GM23338 (cell line): ENCODE measurements around the gene OPN1SW. TPM values are rescaled to one million over a fixed set of nuclear protein-coding genes. Genes with fewer than 3 reads are reported as not detected.

Experiments used
- ATAC-seq: fragments of 200-7000 bp; cut with Tn5 transposase; 3 replicates; pipeline ENCODE4 v1.9.1; 2020
- DNase-seq: peaks from one replicate; pipeline ENCODE4 v3.0.0-alpha.2; 2015; ENCODE audit warnings: low spot score
- H2AFZ ChIP-seq: fragments of 200-600 bp; sonication (generic); 2 replicates; pipeline ENCODE4 v1.8.0; 2016; ENCODE audit warnings: antibody characterized with exemption, mild to moderate bottlenecking, moderate library complexity
- H3F3A ChIP-seq: fragments of 200-600 bp; sonication (generic); replicated peaks from 2 replicates; pipeline ENCODE4 v1.8.0; 2017; ENCODE audit warnings: antibody characterized with exemption, mixed run types, low read depth
- H3K27ac ChIP-seq: fragments of 200-600 bp; sonication (generic); 2 replicates; pipeline ENCODE4 v1.6.1; 2016; ENCODE audit warnings: low read depth
- H3K27me3 ChIP-seq: fragments of 200-600 bp; sonication (generic); 2 replicates; pipeline ENCODE4 v1.8.0; 2016; ENCODE audit warnings: mild to moderate bottlenecking, mixed run types, moderate library complexity; ENCODE audit not compliant: insufficient read depth
- H3K36me3 ChIP-seq: fragments of 200-600 bp; sonication (generic); 2 replicates; pipeline ENCODE4 v1.8.0; 2016; ENCODE audit warnings: mild to moderate bottlenecking; ENCODE audit not compliant: insufficient read depth
- H3K4me1 ChIP-seq: fragments of 200-600 bp; sonication (generic); 2 replicates; pipeline ENCODE4 v1.8.0; 2016; ENCODE audit warnings: mild to moderate bottlenecking, moderate library complexity; ENCODE audit not compliant: insufficient read depth
- H3K4me2 ChIP-seq: fragments of 200-600 bp; sonication (generic); 2 replicates; pipeline ENCODE4 v1.7.1; 2017; ENCODE audit warnings: mixed run types
- H3K4me3 ChIP-seq: fragments of 200-600 bp; sonication (generic); 2 replicates; pipeline ENCODE4 v1.6.1; 2016; ENCODE audit warnings: mixed run types
- H3K79me2 ChIP-seq: fragments of 200-600 bp; sonication (generic); replicated peaks from 2 replicates; pipeline ENCODE4 v1.8.0; 2017; ENCODE audit warnings: mild to moderate bottlenecking; ENCODE audit not compliant: insufficient read depth
- H3K9me2 ChIP-seq: fragments of 200-600 bp; sonication (generic); 2 replicates; pipeline ENCODE4 v1.8.0; 2017; ENCODE audit not compliant: insufficient read depth
- H4K20me1 ChIP-seq: fragments of 200-600 bp; sonication (generic); replicated peaks from 2 replicates; pipeline ENCODE4 v1.8.0; 2017; ENCODE audit warnings: mild to moderate bottlenecking; ENCODE audit not compliant: insufficient read depth
- H3K27ac Mint-ChIP-seq: 2 replicates; pipeline ENCODE4 v1.8.0; 2020; ENCODE audit warnings: inconsistent platforms, mild to moderate bottlenecking, moderate library complexity, mixed read lengths
- H3K27me3 Mint-ChIP-seq: 3 replicates; pipeline ENCODE4 v1.8.0; 2022; ENCODE audit warnings: low read depth, mild to moderate bottlenecking, moderate library complexity, mixed read lengths, inconsistent platforms; ENCODE audit not compliant: insufficient read depth, poor library complexity
- H3K36me3 Mint-ChIP-seq: 3 replicates; pipeline ENCODE4 v1.8.0; 2021; ENCODE audit warnings: low read depth, mild to moderate bottlenecking, inconsistent platforms, moderate library complexity, mixed read lengths
- H3K4me1 Mint-ChIP-seq: 3 replicates; pipeline ENCODE4 v1.8.0; 2020; ENCODE audit warnings: mild to moderate bottlenecking, inconsistent platforms, mixed read lengths
- H3K4me3 Mint-ChIP-seq: 3 replicates; pipeline ENCODE4 v1.8.0; 2021; ENCODE audit warnings: moderate library complexity, mild to moderate bottlenecking, inconsistent platforms, mixed read lengths
- H3K9me3 Mint-ChIP-seq: 3 replicates; pipeline ENCODE4 v1.8.0; 2020; ENCODE audit warnings: moderate library complexity, mild to moderate bottlenecking, inconsistent platforms, mixed read lengths
- CREB1 ChIP-seq: fragments of 250-450 bp; sonication (Bioruptor Pico); IDR thresholded peaks from 2 replicates; pipeline ENCODE4 v1.5.0; 2020; ENCODE audit warnings: low read depth, mild to moderate bottlenecking, moderate library complexity
- CTCF ChIP-seq, 2 experiments: fragments of 200-600 bp in 1 of 2; sonication (generic) in 1 of 2; conservative IDR thresholded peaks; 2 replicates each; pipeline versions ENCODE4 v1.5.1 to v1.6.1; 2016 to 2017; ENCODE audit warnings: antibody characterized with exemption in 2 of 2, low read depth in 2 of 2, mild to moderate bottlenecking in 2 of 2, moderate library complexity in 1 of 2
- EZH2 ChIP-seq: fragments of 200-600 bp; sonication (generic); IDR thresholded peaks from one replicate; pipeline ENCODE4 v1.8.0; 2017; ENCODE audit warnings: antibody characterized with exemption, mild to moderate bottlenecking, low read depth; ENCODE audit not compliant: unreplicated experiment
- REST ChIP-seq: IDR thresholded peaks from one replicate; pipeline ENCODE4 v1.6.1; 2018; ENCODE audit warnings: antibody characterized with exemption; ENCODE audit not compliant: unreplicated experiment
- STAT1 ChIP-seq: IDR thresholded peaks from one replicate; pipeline ENCODE4 v1.6.1; 2016; ENCODE audit warnings: antibody characterized with exemption; ENCODE audit not compliant: unreplicated experiment
- ZNF114 ChIP-seq: fragments of 250-450 bp; sonication (Bioruptor Pico); IDR thresholded peaks from 2 replicates; pipeline ENCODE4 v1.5.0; 2020; ENCODE audit warnings: mild to moderate bottlenecking, moderate library complexity
- ZNF462 ChIP-seq: fragments of 250-450 bp; sonication (Bioruptor Pico); IDR thresholded peaks from 2 replicates; pipeline ENCODE4 v1.5.0; 2020; ENCODE audit warnings: mild to moderate bottlenecking, moderate library complexity
- polyA plus RNA-seq: library from polyadenylated mRNA; unstranded; fragments of >200 nt; fragmentation: Nextera tagmentation; extraction: Ambion mirVana; gene quantifications from 2 replicates; pipeline ENCODE4 v1.2.1, GENCODE V29; 2016
- total RNA-seq: library from RNA; depleted of rRNA; stranded (reverse); fragments of >200 nt; shearing (Covaris generic); gene quantifications from 2 replicates; pipeline ENCODE4 v1.2.3, GENCODE V29; 2014

The OPN1SW gene
- total and polyA plus RNA-seq, 2 experiments from 2014 or later = 0.50 TPM; not detected in 1

DNA sequence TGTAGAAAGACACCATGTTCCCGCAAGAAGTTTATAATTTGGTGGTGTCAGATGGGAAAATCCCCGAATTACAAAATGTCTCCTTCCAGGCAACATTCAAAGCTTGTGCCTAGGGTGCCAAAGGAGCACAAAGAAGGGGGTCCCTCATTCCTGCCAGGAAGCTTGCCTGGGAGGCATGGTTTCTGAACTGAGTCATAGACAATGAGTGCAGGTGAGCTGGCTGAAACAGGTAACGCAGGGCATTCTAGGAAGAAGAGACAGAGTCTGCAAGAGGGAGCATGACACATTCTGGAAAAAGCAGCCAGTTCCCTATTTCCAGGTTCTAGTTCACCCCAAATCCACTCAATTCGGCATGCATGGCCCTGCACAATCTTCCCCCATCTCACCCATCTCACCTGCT is 48.4 kb downstream of the OPN1SW start:
- H3K4me3 Mint-ChIP-seq = no peak overlapping the region
- Histone ChIP-seq H3K4me1 (no peaks in the 10 kb centered on the region), H3K9me2 (no peaks in the 10 kb centered on the region), H3K4me2 (no peak overlapping the region), H2AFZ (no peak overlapping the region), H3K27me3 (no peaks in the 10 kb centered on the region), H3K4me3 (no peak overlapping the region), H3K27ac (no peak overlapping the region), H3K36me3 (no peaks in the 10 kb centered on the region), H3K79me2 (no peaks in the 10 kb centered on the region), H3F3A (no peaks in the 10 kb centered on the region), H4K20me1 (no peaks in the 10 kb centered on the region)
- peaks cover 2% of the 10 kb centered on the region for H3K27me3 Mint-ChIP-seq
- no peak overlapping the region for H3K27ac Mint-ChIP-seq
- ATAC-seq (no peak), DNase-seq (no peak)
- H3K9me3 Mint-ChIP-seq = no peaks in the 10 kb centered on the region
- no peaks in the 10 kb centered on the region; the same call in 2 of the 3 replicates for H3K4me1 Mint-ChIP-seq
- TF ChIP-seq CREB1 (CRISPR knock-in tag) (no peak), STAT1 (no peak), REST (no peak), EZH2 (no peak), ZNF114 (CRISPR knock-in tag) (no peak), CTCF (conservative IDR thresholded peaks at IDR 0.05; ENCODE audit: low read depth in 2 of 2) (no peak), ZNF462 (no peak)
- no peaks in the 10 kb centered on the region for H3K36me3 Mint-ChIP-seq
